ENCODE data around the gene MCU.
A peak's percentile ranks its signal among the peaks of the same experiment; 100 is the strongest.
"Not testable (repeated sequence)": the region's sequence is repeated elsewhere in the genome, so short reads cannot be mapped to it uniquely, and the experiment has no call there.

Gene MCU

DNA sequence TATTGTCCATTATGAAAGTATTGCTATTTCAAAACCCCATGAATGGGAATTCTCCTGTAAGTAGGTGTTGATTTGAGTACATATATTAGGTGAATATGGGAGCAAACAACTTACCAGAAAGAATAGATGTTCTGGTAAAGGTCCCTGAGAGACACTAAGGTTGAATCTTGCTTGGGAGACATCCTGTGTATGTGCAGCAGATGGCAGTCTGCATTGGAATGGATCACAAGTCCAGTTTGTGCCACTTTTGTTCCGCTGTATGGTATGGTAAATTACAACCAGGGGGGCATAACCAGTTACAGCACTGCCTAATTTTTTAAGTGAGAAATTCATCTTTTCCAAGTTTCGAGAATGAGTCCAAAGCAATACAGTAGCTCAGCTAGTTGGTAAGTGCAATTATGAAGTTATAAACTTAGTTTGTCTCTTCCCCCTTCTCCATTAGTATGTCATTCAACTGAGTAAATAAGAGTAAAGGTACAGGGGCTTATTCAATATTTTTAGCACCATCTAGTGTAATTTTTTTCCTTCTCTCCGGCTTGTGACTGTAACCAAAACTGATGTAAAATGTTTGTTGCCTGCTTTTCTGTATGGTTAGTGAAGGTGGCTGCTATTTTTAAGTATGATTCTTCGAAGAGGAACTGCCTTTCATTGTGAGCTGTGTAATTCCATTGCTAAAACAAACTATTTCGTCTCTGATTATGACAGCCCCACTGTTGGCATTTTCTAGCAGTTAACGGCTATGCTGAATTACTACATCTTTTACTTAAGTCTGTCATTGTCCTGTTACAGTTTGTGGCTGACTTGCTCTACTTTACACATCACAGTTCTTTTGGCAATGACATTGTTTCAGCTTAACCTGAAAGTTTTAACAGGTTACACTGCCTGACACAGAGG is 2.8 kb downstream of the MCU start:
- Mint-ChIP-seq H3K27ac (no peak overlapping the region), H3K4me3 (no peak overlapping the region), H3K4me1 (peaks cover 35% of the 10 kb centered on the region), H3K27me3 (peaks cover 2% of the 10 kb centered on the region), H3K36me3 (ENCODE audit: low read depth) (no peaks in the 10 kb centered on the region), H3K9me3 (no peaks in the 10 kb centered on the region)
- ATAC-seq (no peak), DNase-seq (no peak)

DNA sequence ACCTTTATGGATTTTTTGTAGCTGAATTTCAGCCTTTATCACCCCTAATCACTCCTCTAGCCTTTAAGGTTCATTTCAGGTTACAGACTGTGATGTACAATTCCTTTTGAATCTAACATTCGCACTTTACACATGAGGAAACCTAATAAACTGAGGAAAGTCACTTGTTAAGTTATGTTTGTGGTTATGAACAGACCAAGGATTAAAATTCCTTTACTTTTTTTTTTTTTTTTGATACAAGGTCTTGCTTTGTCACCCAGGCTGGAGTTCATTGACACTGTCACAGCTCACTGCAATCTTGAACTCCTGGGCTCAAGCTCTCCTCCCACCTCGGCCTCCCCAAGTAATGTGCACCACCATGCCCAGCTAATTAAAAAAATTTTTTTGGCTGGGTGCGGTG is 3.6 kb downstream of the MCU start:
- ATAC-seq (no peak), DNase-seq (no peak)
- Mint-ChIP-seq H3K9me3 (no peaks in the 10 kb centered on the region), H3K36me3 (ENCODE audit: low read depth) (no peaks in the 10 kb centered on the region), H3K27me3 (no peaks in the 10 kb centered on the region), H3K4me3 (no peak overlapping the region), H3K27ac (no peak overlapping the region), H3K4me1 (peaks cover 32% of the 10 kb centered on the region)

DNA sequence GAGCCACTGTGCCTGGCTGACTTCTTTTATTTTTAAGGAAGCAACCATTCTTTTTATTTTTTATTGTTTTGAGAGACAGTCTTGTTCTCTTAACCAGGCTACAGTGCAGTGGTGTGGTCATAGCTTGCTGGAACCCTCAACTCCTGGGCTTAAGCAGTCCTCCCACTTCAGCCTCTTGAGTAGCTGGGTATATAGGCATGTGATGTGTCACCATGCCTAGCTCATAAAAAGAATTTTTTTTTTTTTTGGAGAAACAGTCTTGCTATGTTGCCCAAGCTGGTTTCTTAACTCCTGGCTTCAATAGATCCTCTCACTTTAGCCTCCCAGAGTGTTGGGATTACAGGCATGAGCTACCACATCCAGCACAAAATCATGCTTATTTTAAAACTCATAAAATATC is 5.8 kb downstream of the MCU start:
- DNase-seq (no peak), ATAC-seq (no peak)
- H3K27ac Mint-ChIP-seq = no peak overlapping the region
- no peaks in the 10 kb centered on the region for H3K27me3 Mint-ChIP-seq
- no peaks in the 10 kb centered on the region for H3K9me3 Mint-ChIP-seq
- peaks cover 28% of the 10 kb centered on the region for H3K4me1 Mint-ChIP-seq
- H3K4me3 Mint-ChIP-seq = no peak overlapping the region
- H3K36me3 Mint-ChIP-seq (ENCODE audit: low read depth) = no peaks in the 10 kb centered on the region

DNA sequence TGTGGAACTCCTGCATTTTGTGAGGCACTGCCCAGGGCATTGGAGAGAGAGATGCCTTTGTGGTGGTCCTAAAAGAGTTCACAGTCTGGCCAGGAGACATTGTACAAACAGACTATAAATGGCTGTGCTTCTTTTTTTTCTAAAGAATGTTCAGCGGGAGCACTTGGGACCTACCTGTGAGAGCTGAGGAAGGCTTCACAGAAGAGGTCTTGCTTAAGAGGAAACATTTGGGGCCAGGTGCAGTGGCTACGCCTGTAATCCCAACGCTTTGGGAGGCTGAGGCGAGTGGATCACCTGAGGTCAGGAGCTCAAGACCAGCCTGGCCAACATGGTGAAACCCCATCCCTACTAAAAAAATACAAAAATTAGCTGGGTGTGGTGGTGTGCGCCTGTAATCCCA is 10.5 kb downstream of the MCU start:
- not testable (repeated sequence) for H3K27ac Mint-ChIP-seq; H3K4me3 Mint-ChIP-seq; ATAC-seq; DNase-seq; H3K27me3 Mint-ChIP-seq; H3K36me3 Mint-ChIP-seq (ENCODE audit: low read depth); H3K9me3 Mint-ChIP-seq
- H3K4me1 Mint-ChIP-seq = peaks cover 13% of the 10 kb centered on the region

DNA sequence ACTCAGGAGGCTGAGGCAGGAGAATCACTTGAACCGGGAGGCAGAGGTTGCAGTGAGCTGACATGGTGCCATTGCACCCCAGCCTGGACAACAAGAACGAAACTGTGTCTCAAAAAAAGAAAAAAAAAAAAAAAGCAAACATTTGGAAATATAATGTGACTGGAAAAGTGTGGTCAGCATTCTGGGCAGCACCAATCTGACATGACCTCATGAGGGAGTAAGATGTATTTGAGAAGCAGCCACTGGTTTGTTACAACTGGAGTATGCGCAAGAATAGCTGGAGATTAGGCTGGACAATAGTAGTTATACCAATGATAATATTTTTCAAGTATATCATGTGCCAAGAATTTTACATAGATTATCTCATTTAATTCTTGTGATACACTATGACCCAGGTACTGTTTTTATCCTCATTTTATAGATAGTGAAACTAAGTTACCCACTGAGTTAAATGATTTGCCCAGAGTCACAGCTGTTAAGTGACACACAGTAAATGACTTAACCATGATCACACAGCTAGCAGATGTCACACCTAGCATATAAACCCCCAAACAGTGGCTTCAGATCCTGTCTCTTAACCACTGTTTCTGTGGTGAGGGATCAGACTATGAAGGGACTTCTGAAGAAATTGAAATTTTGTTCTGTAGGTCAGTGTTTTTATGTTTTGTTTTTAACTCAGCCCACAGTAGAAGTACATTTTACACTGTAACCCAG is 11.1 kb downstream of the MCU start:
- DNase-seq (no peak), ATAC-seq (peak; percentile 93)
- no peak overlapping the region for H3K27ac Mint-ChIP-seq
- peaks cover 13% of the 10 kb centered on the region for H3K4me1 Mint-ChIP-seq
- H3K9me3 Mint-ChIP-seq = no peaks in the 10 kb centered on the region
- no peak overlapping the region for H3K4me3 Mint-ChIP-seq
- H3K27me3 Mint-ChIP-seq = no peaks in the 10 kb centered on the region
- no peaks in the 10 kb centered on the region for H3K36me3 Mint-ChIP-seq (ENCODE audit: low read depth)

DNA sequence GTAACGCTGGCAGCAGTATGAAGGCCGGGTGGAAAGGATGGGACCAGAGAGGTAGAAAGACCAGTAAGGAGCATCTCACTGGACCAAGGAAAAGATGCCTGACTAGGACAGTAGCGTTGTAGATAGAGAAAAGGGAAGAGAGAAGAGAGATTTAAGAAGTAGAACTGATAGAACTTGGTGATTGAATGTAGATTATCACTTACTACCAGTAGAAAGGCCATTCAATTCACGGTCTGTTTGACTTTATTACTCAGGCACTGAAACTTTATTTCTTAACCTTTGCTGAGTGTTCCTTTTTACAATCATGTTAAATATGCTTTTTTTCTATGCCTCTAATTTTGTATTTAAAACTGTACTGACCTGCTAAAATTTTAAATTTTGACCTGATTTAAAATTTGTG is 12.2 kb downstream of the MCU start:
- H3K9me3 Mint-ChIP-seq = no peaks in the 10 kb centered on the region
- H3K4me1 Mint-ChIP-seq = peaks cover 13% of the 10 kb centered on the region
- ATAC-seq (no peak), DNase-seq (no peak)
- no peak overlapping the region for H3K27ac Mint-ChIP-seq
- no peaks in the 10 kb centered on the region for H3K27me3 Mint-ChIP-seq
- H3K4me3 Mint-ChIP-seq = no peak overlapping the region
- H3K36me3 Mint-ChIP-seq (ENCODE audit: low read depth) = no peaks in the 10 kb centered on the region

DNA sequence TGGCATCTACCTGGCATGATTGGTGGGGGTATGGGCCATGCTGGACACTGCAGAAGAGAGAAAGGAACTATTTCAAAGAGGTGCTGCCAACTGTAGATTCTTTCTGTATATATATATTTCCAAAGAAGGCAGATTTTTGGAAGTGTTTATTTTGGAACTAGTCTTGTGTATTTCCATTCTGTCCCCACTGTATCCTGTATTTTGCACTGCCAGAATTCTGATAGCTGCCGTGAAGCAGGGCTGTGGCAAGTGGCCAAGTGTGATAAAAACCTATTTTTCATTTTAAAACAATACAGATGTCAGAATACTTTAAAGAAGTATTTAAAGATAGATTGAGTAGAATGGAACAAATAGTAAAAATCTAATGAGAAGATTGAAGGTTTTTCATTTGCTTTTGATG is 17.1 kb downstream of the MCU start:
- Mint-ChIP-seq H3K27ac (no peak overlapping the region), H3K27me3 (no peaks in the 10 kb centered on the region), H3K4me1 (peaks cover 1% of the 10 kb centered on the region), H3K36me3 (ENCODE audit: low read depth) (peaks cover 2% of the 10 kb centered on the region), H3K4me3 (no peak overlapping the region), H3K9me3 (no peaks in the 10 kb centered on the region)
- ATAC-seq = no peak
- no peak for DNase-seq

DNA sequence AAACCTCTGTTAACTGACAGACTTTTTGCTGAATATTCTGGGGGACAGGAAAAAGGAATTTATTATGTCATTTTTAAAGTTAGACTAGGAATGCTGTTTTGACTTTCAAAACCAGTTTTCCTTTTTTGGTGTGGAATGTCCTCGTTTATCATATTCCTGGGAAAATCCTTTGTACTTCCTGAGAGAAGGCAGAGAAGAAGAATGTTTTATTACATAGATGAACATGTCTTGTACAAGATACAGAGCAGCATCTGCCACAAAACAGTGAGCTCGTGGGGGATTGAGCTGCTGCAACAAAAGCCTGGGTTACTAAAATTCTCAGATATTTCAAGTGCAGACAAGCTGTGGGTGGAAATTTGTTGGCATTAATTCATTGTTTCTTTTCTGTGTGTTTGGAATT is 20.2 kb downstream of the MCU start:
- Mint-ChIP-seq H3K36me3 (ENCODE audit: low read depth) (peaks cover 4% of the 10 kb centered on the region), H3K27me3 (no peaks in the 10 kb centered on the region), H3K4me3 (no peak overlapping the region), H3K9me3 (no peaks in the 10 kb centered on the region), H3K27ac (no peak overlapping the region), H3K4me1 (no peaks in the 10 kb centered on the region)
- ATAC-seq (no peak), DNase-seq (no peak)

DNA sequence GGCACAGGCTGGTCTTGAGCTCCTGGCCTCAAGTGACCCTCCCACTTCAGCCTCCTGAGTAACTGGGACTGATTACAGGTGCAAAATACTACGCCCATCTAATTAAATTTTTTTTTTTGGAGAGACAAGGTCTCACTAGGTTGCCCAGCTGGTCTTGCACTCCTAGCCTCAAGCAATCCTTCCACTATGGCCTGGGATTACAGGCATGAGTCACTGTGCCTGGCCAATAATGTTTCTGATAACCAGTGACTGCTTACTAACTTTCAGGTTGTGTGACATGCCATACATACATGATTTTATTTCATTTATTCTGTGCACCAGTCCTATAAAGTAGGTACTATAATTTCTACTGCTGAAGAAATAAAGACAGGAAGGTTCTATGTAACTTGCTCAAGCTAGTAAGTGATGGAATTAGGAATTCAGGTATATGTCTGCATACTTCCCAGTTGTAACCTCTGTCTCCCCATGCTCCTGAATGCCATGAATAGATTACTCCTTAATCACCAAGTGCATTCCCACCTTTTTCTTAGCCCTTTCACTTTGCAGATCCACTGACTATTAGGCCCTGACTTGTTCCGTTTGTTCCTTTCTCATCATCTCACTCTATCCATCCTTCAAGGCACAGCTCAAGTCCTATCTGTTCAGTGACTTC is 28.1 kb downstream of the MCU start:
- no peak for ATAC-seq
- Mint-ChIP-seq H3K9me3 (no peaks in the 10 kb centered on the region), H3K4me3 (no peak overlapping the region), H3K27ac (no peak overlapping the region), H3K4me1 (no peaks in the 10 kb centered on the region), H3K27me3 (no peaks in the 10 kb centered on the region), H3K36me3 (ENCODE audit: low read depth) (peaks cover 2% of the 10 kb centered on the region)
- DNase-seq = no peak

DNA sequence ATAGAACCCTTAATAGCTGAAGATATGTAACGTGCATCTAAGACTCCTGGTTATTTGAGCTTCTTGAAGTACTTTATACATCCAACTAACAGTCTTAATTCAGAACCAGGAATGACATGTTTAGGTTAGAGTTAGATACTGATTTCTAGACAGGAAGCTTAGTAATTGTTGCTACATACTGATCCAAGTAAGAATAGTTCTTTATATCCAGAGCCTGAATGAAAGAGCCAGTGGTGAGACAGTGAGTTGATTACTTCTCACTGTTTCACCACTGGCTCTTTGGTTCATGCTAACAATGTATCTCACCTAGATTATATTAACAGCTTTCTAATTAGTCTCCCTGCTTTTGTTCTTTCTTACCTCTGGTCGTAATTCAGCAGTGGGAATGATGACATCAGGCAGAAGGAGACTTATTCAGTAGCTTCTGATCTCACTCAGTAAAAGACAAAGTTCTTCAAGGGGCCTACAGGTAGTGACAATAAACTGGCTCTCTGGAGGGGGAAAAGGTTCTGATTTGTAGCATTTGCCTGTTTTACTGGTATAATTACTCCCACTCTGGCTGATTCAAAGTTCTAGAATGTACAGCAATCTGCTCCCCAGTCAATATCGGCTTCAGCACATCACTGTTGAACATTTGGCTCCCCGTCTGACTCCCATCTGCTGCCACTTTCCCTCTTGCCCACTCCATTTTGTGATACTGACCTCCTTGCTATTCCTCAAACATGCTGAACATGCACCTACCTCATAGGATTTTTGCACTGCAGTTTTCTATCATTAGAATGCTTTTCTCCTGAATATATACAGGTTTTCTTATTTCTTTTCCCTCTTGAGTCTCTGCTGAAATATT is 29.1 kb downstream of the MCU start:
- Mint-ChIP-seq H3K4me1 (no peaks in the 10 kb centered on the region), H3K9me3 (no peaks in the 10 kb centered on the region), H3K27me3 (no peaks in the 10 kb centered on the region), H3K4me3 (no peak overlapping the region), H3K36me3 (ENCODE audit: low read depth) (no peaks in the 10 kb centered on the region), H3K27ac (no peak overlapping the region)
- no peak for DNase-seq
- ATAC-seq = no peak

DNA sequence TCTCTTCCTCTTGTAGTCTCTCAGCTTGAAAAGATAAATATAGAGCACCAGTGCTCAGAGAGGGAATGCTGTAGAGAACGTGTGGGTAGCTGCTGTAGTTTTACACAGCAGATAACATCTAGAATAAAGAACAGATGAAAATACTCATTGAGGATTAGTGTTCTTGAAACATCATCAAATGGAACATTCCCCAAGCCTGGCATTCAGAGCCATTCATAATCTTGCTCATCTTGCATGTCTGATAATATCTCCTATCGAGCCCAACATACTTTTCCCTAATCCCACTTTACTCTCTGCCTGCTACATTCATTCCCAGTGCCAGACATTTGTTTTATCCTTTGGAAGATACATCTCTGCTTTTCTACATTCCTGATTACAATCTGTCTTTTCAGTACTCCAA is 35.2 kb downstream of the MCU start:
- no peaks in the 10 kb centered on the region for H3K27me3 Mint-ChIP-seq
- no peaks in the 10 kb centered on the region for H3K9me3 Mint-ChIP-seq
- no peak overlapping the region for H3K4me3 Mint-ChIP-seq
- peaks cover 18% of the 10 kb centered on the region for H3K4me1 Mint-ChIP-seq
- DNase-seq (no peak), ATAC-seq (no peak)
- H3K36me3 Mint-ChIP-seq (ENCODE audit: low read depth) = peaks cover 3% of the 10 kb centered on the region
- H3K27ac Mint-ChIP-seq = no peak overlapping the region

DNA sequence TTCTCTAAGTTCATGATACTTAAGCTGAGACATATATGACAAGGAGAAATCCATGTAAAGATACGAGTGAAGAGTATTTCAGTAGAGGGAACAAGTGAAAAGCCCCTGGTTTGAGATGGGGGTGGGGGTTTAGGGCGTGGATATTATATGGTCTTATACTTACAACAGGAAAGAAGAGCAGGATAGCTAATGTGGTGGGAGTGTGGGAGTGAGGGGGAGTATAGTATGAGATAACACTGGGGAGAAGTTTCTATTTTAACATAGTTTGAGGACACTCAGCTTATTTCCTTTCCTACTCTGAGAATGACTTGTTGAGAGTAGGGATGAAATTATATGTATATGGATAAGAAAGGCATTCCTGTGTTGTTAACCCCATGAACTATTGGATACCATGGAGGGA is 36.5 kb downstream of the MCU start:
- Mint-ChIP-seq H3K27me3 (no peaks in the 10 kb centered on the region), H3K4me3 (no peak overlapping the region), H3K9me3 (no peaks in the 10 kb centered on the region), H3K27ac (no peak overlapping the region), H3K36me3 (ENCODE audit: low read depth) (peaks cover 3% of the 10 kb centered on the region), H3K4me1 (peaks cover 18% of the 10 kb centered on the region)
- ATAC-seq (no peak), DNase-seq (no peak)

DNA sequence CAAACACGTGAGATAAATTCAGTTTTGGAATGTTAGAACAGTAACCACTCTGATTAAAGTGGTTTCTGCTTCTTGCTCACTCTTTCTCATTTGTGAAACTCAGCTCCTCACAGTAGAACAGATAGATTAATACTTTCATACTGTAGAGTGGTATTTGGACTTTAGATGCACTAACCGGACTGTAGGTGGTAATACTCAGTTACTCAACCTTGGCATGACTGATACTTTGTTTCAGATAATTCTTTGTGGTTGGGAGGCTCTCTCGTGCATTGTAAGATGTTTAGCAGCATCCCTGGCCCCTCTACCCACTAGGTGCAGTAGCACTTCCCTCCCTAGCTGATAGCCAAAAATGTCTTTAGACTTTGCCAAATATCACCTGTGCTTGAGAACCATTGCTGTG is 37.6 kb downstream of the MCU start:
- Mint-ChIP-seq H3K9me3 (no peaks in the 10 kb centered on the region), H3K27ac (no peak overlapping the region), H3K27me3 (no peaks in the 10 kb centered on the region), H3K36me3 (ENCODE audit: low read depth) (peaks cover 3% of the 10 kb centered on the region), H3K4me1 (peaks cover 18% of the 10 kb centered on the region), H3K4me3 (no peak overlapping the region)
- peak; percentile 89 for ATAC-seq
- no peak for DNase-seq

DNA sequence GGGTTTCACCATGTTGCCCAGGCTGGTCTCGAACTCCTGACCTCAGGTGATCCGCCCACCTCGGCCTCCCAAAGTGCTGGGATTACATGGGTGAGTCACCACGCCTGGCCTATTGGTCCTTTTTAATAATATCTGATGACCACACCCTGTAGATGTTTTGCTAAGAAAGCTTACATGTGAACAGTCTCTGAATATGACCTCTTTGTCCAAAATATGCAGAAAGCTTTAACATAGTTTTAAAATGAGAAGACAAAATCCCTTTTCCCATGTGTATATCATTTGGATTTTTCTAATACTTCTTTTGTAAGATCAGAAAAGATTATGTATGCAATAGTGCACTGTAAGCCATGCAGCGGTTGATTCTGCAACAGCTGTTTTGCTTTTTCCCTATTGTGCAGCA is 38.5 kb downstream of the MCU start:
- no peaks in the 10 kb centered on the region for H3K9me3 Mint-ChIP-seq
- ATAC-seq = no peak
- H3K4me3 Mint-ChIP-seq = no peak overlapping the region
- H3K36me3 Mint-ChIP-seq (ENCODE audit: low read depth) = peaks cover 5% of the 10 kb centered on the region
- no peak overlapping the region for H3K27ac Mint-ChIP-seq
- DNase-seq = no peak
- H3K27me3 Mint-ChIP-seq = no peaks in the 10 kb centered on the region
- H3K4me1 Mint-ChIP-seq = peaks cover 18% of the 10 kb centered on the region

All from activated naive CD8-positive, alpha-beta T cell treated with anti-CD3 and anti-CD28 coated beads, Interleukin-2, amount 50 U/mL, for 24 hours (primary cell).